Kidney epithelial cell (primary cell): Measurements from ENCODE around the gene CDKAL1. TPM values are rescaled to one million over a fixed set of nuclear protein-coding genes. Genes with fewer than 3 reads are reported as not detected.
"Not testable (repeated sequence)": the region's sequence is repeated elsewhere in the genome, so short reads cannot be mapped to it uniquely, and the experiment has no call there.

Experiments used
- DNase-seq: peaks from one replicate; pipeline ENCODE4 v3.0.0-alpha.2; 2010; ENCODE audit warnings: low read depth
- H3K27me3 ChIP-seq: 2 replicates; pipeline ENCODE4 v1.6.0; 2011; ENCODE audit warnings: low read length; ENCODE audit not compliant: control insufficient read depth, insufficient read depth
- H3K36me3 ChIP-seq: 2 replicates; pipeline ENCODE4 v1.5.1; 2011; ENCODE audit warnings: low read length; ENCODE audit not compliant: control insufficient read depth, insufficient read depth
- H3K4me3 ChIP-seq: 2 replicates; pipeline ENCODE4 v1.5.1; 2011; ENCODE audit warnings: low read depth, mild to moderate bottlenecking, control low read depth, low read length
- CTCF ChIP-seq: IDR thresholded peaks from 2 replicates; pipeline ENCODE4 v1.5.1; 2011; ENCODE audit warnings: mild to moderate bottlenecking, moderate library complexity, low read length, control low read depth, inconsistent platforms; ENCODE audit not compliant: insufficient read depth, poor library complexity, severe bottlenecking
- total RNA-seq: library from RNA; depleted of rRNA; stranded (reverse); fragments of >200 nt; gene quantifications from 2 replicates; pipeline ENCODE4 v1.2.3, GENCODE V29; 2015

CDKAL1 gene
- total RNA-seq, 1 donor from 2014 or later = 15.0 TPM

DNA sequence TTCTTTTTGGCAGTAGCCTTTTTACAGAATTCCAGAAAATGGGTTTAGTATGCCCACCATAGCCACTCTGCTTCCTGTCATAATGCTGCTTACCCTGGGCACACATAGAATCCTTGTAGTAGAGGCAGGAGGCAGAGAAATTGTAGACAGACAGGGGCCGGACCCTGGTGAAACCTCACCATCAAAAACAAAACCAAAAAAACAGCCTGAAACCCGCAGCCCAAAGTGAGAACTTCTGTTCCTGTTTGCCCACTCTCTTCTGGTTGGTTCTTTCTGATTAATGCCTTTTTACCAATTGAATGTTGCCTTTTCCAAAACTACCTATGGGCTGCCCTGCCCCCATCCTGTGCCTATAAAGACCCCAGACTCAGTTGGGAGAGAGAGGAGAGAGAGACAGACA lies 188.2 kb downstream of the CDKAL1 start:
- no peaks in the 10 kb centered on the region for H3K27me3 ChIP-seq
- no peak for DNase-seq
- H3K36me3 ChIP-seq = no peaks in the 10 kb centered on the region
- no peak overlapping the region for H3K4me3 ChIP-seq
- no peak for TF ChIP-seq CTCF

DNA sequence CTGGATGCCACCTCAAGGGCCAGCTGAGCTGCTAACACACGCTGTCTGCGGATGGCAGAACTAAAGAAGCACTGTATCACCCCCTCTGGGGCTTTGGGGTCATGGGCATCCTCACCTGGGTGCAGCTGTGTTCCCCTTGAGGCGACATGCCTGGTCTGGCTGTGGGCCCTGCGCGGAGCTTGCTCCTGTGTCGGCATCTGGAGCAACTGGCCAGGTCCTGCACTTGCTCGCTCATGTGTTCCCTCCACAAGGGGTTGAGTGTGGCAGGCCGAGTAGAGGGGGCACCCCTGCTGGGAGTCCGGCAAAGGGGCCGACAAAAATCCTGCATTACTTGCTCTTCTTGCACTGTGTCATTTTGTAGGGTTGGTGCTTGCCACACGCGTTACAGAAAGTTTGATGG lies 189.0 kb downstream of the CDKAL1 start:
- no peaks in the 10 kb centered on the region for H3K36me3 ChIP-seq
- no peak for DNase-seq
- no peaks in the 10 kb centered on the region for H3K27me3 ChIP-seq
- no peak overlapping the region for H3K4me3 ChIP-seq
- no peak for TF ChIP-seq CTCF

DNA sequence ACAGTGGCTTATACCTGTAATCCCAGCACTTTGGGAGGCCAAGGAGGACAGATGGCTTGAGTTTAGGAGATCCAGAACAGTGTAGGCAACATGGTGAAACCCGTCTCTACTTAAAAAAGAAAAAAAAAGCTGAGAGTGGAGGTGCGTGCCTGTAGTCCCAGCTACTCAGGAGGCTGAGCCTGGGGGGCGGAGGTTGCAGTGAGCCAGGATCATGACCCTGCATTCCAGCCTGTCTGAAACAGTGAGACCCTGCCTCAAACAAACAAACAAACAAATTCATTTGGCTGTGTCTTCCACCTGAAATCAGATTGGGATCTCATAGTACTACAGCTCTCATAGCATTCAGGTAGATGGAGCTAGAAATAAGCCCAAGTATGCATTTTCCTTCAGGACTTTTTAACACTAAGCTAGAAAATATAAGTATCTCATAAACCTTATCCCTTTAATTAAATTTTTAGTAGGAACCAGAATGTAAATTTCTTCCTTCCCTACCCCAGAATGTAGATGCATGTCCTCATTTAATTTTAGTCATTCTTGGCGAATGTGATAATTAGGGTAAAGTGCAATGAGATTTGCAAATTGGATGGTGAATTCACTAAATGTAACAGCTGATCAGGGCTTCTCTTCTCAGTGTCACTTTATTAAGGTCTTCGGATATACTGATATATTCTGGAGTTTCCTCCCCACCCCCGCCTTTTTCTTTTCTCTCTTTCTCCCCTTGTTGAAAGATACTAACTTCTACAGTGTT lies 190.4 kb downstream of the CDKAL1 start:
- Histone ChIP-seq H3K27me3 (no peaks in the 10 kb centered on the region), H3K36me3 (no peaks in the 10 kb centered on the region), H3K4me3 (no peak overlapping the region)
- TF ChIP-seq CTCF = no peak
- DNase-seq = no peak

DNA sequence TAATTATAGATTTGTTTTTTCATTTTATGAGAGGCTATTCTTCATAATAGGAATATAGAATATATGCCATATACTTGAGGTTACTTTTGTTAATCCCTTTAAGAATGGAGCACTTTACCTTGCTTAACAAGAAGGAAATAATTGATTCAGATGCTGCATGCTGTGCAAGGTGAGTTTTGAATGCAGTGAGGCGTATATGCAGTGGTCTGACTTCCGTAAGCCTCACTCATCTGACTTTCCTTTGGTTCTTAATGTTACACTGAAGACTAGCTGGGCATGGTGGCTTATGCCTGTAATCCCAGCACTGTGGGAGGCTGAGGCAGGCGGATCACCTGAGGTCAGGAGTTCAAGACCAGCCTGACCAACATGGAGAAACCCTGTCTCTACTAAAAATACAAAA lies 191.0 kb downstream of the CDKAL1 start:
- DNase-seq, H3K36me3 ChIP-seq, H3K27me3 ChIP-seq, H3K4me3 ChIP-seq: not testable (repeated sequence)

DNA sequence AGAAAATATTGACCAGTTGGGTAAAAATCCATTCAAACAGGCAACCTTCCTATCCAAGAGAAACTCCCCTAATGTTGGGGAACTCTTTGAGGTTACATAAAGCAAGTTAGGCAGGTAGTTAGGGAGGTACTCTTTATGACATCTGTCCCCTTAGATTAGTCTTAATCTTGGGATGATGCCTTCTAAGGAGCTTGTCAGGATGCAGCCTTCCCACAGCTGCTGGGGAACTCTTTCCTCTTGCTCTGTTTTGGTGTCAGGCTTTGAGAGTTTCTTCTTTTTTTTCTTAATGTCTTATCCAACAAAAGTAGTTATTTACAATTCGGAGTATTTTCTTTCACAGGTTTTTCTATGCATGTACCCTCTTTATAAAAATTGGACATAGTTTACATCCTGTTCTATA lies 194.8 kb downstream of the CDKAL1 start:
- TF ChIP-seq CTCF = no peak
- Histone ChIP-seq H3K4me3 (no peak overlapping the region), H3K27me3 (no peaks in the 10 kb centered on the region), H3K36me3 (no peaks in the 10 kb centered on the region)
- no peak for DNase-seq

DNA sequence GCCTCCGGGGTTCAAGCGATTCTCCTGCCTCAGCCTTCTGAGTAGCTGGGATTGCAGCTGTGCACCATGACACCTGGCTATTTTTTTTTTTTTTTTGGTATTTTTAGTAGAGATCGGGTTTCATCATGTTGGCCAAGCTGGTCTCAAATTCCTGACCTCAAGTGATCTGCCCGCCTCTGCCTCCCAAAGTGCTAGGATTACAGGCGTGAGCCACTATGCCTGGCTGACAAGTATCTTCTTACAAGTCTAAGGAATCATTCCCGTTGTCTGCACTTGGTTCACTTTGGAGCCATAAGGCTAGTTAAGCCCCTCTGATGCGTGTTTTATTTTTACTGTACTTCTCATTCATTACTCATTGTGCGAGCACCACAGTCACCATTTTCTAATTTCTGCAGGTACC lies 198.1 kb downstream of the CDKAL1 start:
- DNase-seq, H3K27me3 ChIP-seq, H3K4me3 ChIP-seq, H3K36me3 ChIP-seq: not testable (repeated sequence)

DNA sequence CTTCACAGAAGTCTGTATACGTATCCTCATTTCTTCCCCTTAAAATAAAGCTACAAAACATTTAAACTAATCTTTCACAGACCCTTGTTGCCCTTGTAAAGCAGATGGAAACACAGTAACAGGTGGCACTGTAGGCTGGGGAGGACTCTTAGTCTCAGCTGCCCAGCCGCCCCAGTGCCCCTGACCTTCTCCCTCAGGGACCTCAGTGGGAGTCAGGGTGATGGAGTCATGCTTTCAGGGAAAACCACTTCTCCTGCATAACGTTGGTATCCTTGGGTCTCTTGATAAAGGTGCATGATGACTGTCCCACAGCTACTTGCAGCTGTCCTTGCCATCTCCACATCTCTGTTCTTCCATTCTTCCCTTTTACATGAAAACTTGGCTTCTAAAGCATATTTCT lies 198.6 kb downstream of the CDKAL1 start:
- no peaks in the 10 kb centered on the region for H3K36me3 ChIP-seq
- no peak overlapping the region for H3K4me3 ChIP-seq
- no peaks in the 10 kb centered on the region for H3K27me3 ChIP-seq
- TF ChIP-seq CTCF = no peak
- no peak for DNase-seq
